Endodermal cell (in vitro differentiated cells): Measurements from ENCODE around the gene TEX30. TPM values are rescaled to one million over a fixed set of nuclear protein-coding genes. Genes with fewer than 3 reads are reported as not detected.

ENCODE experiments used
- DNase-seq: peaks from one replicate; pipeline ENCODE4 v3.0.0-alpha.2; 2017
- H3K27ac ChIP-seq: 2 replicates; pipeline ENCODE4 v1.5.1; 2013; ENCODE audit warnings: mild to moderate bottlenecking, low read depth, low read length, moderate library complexity
- H3K27me3 ChIP-seq: 2 replicates; pipeline ENCODE4 v1.6.1; 2013; ENCODE audit warnings: mild to moderate bottlenecking, low read length, moderate library complexity; ENCODE audit not compliant: insufficient read depth, control insufficient read depth, poor library complexity, severe bottlenecking
- H3K36me3 ChIP-seq: 2 replicates; pipeline ENCODE4 v1.7.0; 2013; ENCODE audit warnings: mild to moderate bottlenecking, low read length, moderate library complexity; ENCODE audit not compliant: control insufficient read depth, insufficient read depth
- H3K4me1 ChIP-seq: one replicate; pipeline ENCODE4 v1.7.0; 2013; ENCODE audit warnings: low read length; ENCODE audit not compliant: control insufficient read depth, insufficient read depth
- H3K4me3 ChIP-seq: 2 replicates; pipeline ENCODE4 v1.5.1; 2013; ENCODE audit warnings: mild to moderate bottlenecking, low read length, moderate library complexity
- H3K9ac ChIP-seq: 2 replicates; pipeline ENCODE4 v1.6.1; 2013; ENCODE audit warnings: mild to moderate bottlenecking, low read length, moderate library complexity; ENCODE audit not compliant: poor library complexity, severe bottlenecking; ENCODE audit errors: extremely low read depth
- H3K9me3 ChIP-seq: 2 replicates; pipeline ENCODE4 v1.6.1; 2013; ENCODE audit warnings: mild to moderate bottlenecking, low read length, moderate library complexity; ENCODE audit not compliant: control insufficient read depth
- H3K27ac Mint-ChIP-seq: 2 replicates; pipeline ENCODE4 v1.8.0; 2020; ENCODE audit warnings: mixed read lengths
- H3K27me3 Mint-ChIP-seq: 2 replicates; pipeline ENCODE4 v1.8.0; 2021; ENCODE audit warnings: mild to moderate bottlenecking, mixed read lengths; ENCODE audit not compliant: insufficient read depth
- H3K36me3 Mint-ChIP-seq: 2 replicates; pipeline ENCODE4 v1.8.0; 2020; ENCODE audit warnings: low read depth, mixed read lengths
- H3K4me1 Mint-ChIP-seq: 2 replicates; pipeline ENCODE4 v1.8.0; 2020; ENCODE audit warnings: mixed read lengths
- H3K4me3 Mint-ChIP-seq: 2 replicates; pipeline ENCODE4 v1.8.0; 2020; ENCODE audit warnings: mild to moderate bottlenecking, moderate library complexity, mixed read lengths
- H3K9me3 Mint-ChIP-seq: 2 replicates; pipeline ENCODE4 v1.8.0; 2020; ENCODE audit warnings: mild to moderate bottlenecking, mixed read lengths
- WGBS, 2 experiments: methylation state at CpG; one replicate each; pipeline versions ENCODE4 v1.1.5 to v1.1.7; 2013; ENCODE audit warnings: missing lambda C conversion rate in 2 of 2, mixed read lengths in 1 of 2; ENCODE audit not compliant: insufficient coverage in 1 of 2, insufficient read length in 1 of 2; 5-methylcytosine and 5-hydroxymethylcytosine counted together
- total RNA-seq, 2 donors: library from RNA; stranded (reverse); fragmentation: NEBNext Ultra II Directional in 1 of 2; extraction: Animal tissue kit (Norgen Biotek cat#: 25700) in 1 of 2; gene quantifications; 2 replicates in 1 of 2; 3 replicates in 1 of 2; pipeline ENCODE4 v1.2.1, GENCODE V29; 2021
- TF ChIP-seq, protein P1 (sequence below): fragments of 200-600 bp; sonication (generic); conservative IDR thresholded peaks from 2 replicates; pipeline ENCODE4 v1.5.0; 2021; ENCODE audit warnings: antibody characterized with exemption, mild to moderate bottlenecking

TEX30 gene
- total RNA-seq, 2 donors from 2014 or later: 10.0 to 11.5 TPM

DNA sequence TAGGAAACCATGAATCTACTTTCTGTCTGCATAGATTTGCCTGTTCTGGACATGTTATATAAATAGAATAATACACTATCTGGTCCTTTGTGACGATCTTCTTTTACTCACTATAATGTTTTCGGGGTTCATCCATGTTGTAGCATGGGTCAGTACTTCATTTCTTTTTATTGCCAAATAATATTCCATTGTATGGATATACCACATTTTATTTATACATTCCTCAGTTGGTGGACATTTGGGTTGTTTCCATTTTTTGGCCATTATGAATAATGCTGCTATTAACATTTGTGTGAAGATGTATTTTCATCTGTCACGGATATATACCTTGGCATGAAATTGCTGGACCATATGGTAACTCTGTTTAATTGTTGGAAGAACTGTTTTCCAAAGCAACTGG, 32.1 kb upstream of the TEX30 start:
- no peaks in the 10 kb centered on the region for H3K27me3 Mint-ChIP-seq
- H3K4me1 Mint-ChIP-seq: peaks cover 3% of the 10 kb centered on the region
- Histone ChIP-seq H3K36me3 (peaks cover 4% of the 10 kb centered on the region), H3K27me3 (no peaks in the 10 kb centered on the region), H3K27ac (no peak overlapping the region), H3K4me3 (no peak overlapping the region), H3K9me3 (peaks cover 5% of the 10 kb centered on the region), H3K9ac (no peak overlapping the region), H3K4me1 (no peaks in the 10 kb centered on the region)
- peaks cover 6% of the 10 kb centered on the region for H3K36me3 Mint-ChIP-seq
- no peak for DNase-seq
- 80 to 96% methylated on average over 1 to 3 of the region's 3 CpGs for WGBS, 2 experiments
- TF ChIP-seq, protein P1, sequence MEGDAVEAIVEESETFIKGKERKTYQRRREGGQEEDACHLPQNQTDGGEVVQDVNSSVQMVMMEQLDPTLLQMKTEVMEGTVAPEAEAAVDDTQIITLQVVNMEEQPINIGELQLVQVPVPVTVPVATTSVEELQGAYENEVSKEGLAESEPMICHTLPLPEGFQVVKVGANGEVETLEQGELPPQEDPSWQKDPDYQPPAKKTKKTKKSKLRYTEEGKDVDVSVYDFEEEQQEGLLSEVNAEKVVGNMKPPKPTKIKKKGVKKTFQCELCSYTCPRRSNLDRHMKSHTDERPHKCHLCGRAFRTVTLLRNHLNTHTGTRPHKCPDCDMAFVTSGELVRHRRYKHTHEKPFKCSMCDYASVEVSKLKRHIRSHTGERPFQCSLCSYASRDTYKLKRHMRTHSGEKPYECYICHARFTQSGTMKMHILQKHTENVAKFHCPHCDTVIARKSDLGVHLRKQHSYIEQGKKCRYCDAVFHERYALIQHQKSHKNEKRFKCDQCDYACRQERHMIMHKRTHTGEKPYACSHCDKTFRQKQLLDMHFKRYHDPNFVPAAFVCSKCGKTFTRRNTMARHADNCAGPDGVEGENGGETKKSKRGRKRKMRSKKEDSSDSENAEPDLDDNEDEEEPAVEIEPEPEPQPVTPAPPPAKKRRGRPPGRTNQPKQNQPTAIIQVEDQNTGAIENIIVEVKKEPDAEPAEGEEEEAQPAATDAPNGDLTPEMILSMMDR: no peak
- no peaks in the 10 kb centered on the region for H3K9me3 Mint-ChIP-seq
- no peak overlapping the region for H3K4me3 Mint-ChIP-seq
- no peak overlapping the region for H3K27ac Mint-ChIP-seq

DNA sequence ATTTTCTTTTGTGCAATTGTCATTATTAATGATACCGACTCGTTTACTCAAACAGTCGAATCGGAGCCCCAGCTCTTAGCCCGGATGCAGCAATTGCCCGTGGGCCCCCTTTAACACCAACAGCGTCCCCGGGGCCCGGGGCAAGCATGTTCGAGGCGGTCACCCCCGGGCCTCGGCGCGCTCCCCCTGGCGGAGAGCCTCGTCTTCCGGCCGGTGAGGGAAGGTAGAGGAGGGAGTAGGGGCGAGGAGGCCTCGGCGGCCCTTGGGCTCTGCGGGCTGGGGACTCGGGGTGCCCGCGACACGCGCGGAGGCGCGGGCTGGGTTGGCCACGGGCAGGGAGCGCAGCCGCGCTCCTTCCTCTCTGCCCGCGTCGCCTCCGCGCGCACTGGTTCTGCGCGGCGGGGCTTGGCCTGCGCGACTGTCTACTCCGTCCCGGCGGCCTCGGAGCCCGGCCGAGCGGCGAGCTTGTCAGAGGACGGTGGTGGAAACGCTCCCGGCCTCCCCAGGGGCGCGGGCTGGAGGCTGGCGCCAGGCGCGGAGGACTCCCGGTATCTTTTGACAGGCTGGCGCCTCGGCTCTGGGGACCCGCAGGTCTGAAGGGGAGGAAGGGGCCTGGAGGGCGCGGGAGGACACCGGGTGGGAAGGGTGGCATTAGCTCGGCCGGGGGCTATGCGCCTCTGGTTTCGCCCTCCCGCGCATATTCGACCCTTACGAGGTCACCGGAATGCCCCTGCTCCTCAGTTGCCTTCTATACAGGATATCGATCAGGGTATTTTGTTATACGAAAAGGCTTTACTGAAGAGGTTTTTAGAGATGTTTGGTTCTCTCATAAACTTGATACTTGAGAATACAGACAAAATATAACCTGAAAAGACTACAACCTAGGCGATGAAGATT, 26.8 kb upstream of the TEX30 start:
- no peaks in the 10 kb centered on the region for H3K27me3 ChIP-seq
- TF ChIP-seq, protein P1: peak; percentile 95
- H3K4me3 ChIP-seq: peak overlapping the region; percentile 95
- no peaks in the 10 kb centered on the region for H3K36me3 Mint-ChIP-seq
- peaks cover 4% of the 10 kb centered on the region for H3K4me1 Mint-ChIP-seq
- no peak overlapping the region for H3K27ac ChIP-seq
- H3K9me3 Mint-ChIP-seq: no peaks in the 10 kb centered on the region
- H3K9me3 ChIP-seq: no peaks in the 10 kb centered on the region
- peaks cover 3% of the 10 kb centered on the region for H3K27me3 Mint-ChIP-seq
- peak; percentile 95 for DNase-seq
- no peaks in the 10 kb centered on the region for H3K4me1 ChIP-seq
- 6 to 20% methylated on average over 14 to 81 of the region's 81 CpGs for WGBS, 2 experiments
- H3K4me3 Mint-ChIP-seq: peak overlapping the region; percentile 77
- no peak overlapping the region for H3K27ac Mint-ChIP-seq
- H3K9ac ChIP-seq: peak overlapping the region; percentile 68
- no peaks in the 10 kb centered on the region for H3K36me3 ChIP-seq

DNA sequence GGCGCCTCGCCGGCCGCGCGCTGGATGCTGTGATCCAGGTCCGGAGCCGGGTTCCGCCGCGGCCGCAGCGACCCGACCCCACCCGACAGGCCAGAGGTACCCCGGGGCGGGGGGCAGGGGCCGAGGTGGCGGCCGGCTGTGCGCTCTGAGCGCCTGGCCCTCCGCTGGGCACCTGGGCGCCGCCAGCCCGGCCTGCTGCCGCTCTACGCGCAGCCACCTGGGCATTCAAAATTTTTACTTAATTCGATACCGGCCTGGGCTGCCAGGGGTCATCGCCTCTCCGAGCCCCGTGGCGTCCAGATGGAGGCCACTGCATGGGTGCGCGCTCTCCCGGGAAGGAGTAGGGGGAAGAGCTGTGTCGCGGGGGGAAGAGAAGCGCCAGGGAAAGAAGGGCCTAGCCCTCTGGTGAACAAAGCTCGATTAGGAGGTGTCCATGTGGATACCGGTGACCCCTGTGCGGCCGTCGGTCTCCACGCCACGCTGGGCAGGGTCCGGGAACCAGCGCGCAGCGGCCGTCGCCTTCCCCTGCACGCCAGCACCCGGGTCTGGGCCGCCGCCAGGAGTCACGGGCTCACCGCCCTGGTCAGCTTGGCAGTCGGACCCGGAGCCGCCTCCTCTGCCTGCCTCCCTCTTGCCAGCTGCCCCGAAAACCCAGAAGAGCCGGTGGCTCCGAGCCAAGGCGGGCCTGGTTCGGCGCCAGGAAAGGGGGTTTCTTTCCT, 26.0 kb upstream of the TEX30 start:
- WGBS, 2 experiments: 0 to 8% methylated on average over 14 to 69 of the region's 69 CpGs
- peak overlapping the region; percentile 77 for H3K4me3 Mint-ChIP-seq
- Histone ChIP-seq H3K36me3 (no peaks in the 10 kb centered on the region), H3K9me3 (no peaks in the 10 kb centered on the region), H3K9ac (no peak overlapping the region), H3K27ac (no peak overlapping the region), H3K27me3 (no peaks in the 10 kb centered on the region), H3K4me1 (no peaks in the 10 kb centered on the region), H3K4me3 (peak overlapping the region; percentile 95)
- H3K9me3 Mint-ChIP-seq: no peaks in the 10 kb centered on the region
- H3K27me3 Mint-ChIP-seq: peaks cover 3% of the 10 kb centered on the region
- H3K27ac Mint-ChIP-seq: no peak overlapping the region
- H3K4me1 Mint-ChIP-seq: peaks cover 4% of the 10 kb centered on the region
- DNase-seq: peak; percentile 73
- H3K36me3 Mint-ChIP-seq: no peaks in the 10 kb centered on the region
- TF ChIP-seq, protein P1: no peak
